Right lobe of liver (tissue), 6 donors: ENCODE results near the gene STK32B. TPM values are rescaled to one million over a fixed set of nuclear protein-coding genes. Genes with fewer than 3 reads are reported as not detected.
"Not testable (repeated sequence)": the region's sequence is repeated elsewhere in the genome, so short reads cannot be mapped to it uniquely, and the experiment has no call there.

ENCODE experiments used
- ATAC-seq, 4 donors: fragments of 200-7000 bp; cut with Tn5 transposase; one replicate each; pipeline ENCODE4 v1.9.1; 2020; ENCODE audit warnings: mild to moderate bottlenecking in 4 of 4, moderate library complexity in 4 of 4
- DNase-seq, 3 donors: peaks; one replicate each; pipeline ENCODE4 v3.0.0-alpha.2; 2020
- H3K27ac ChIP-seq, 3 donors: fragments of 200-600 bp; one replicate each; pipeline ENCODE4 v1.8.0; 2022
- H3K27me3 ChIP-seq, 2 donors: fragments of 200-600 bp; one replicate each; pipeline ENCODE4 v1.8.0; 2022
- H3K36me3 ChIP-seq, 4 donors: fragments of 200-600 bp; sonication (generic) in 1 of 4; one replicate each; pipeline versions ENCODE4 v1.5.1 to v1.8.0; 2017 to 2022; ENCODE audit warnings: control low read depth in 1 of 4
- H3K4me1 ChIP-seq, 4 donors: fragments of 200-600 bp; sonication (generic) in 1 of 4; one replicate each; pipeline versions ENCODE4 v1.5.1 to v1.8.0; 2017 to 2022; ENCODE audit warnings: control low read depth in 1 of 4
- H3K4me3 ChIP-seq, 3 donors: fragments of 200-600 bp; one replicate each; pipeline ENCODE4 v1.8.0; 2022
- H3K9me3 ChIP-seq, 4 donors: fragments of 200-600 bp; sonication (generic) in 1 of 4; one replicate each; pipeline versions ENCODE4 v1.5.1 to v1.8.0; 2017 to 2022; ENCODE audit warnings: control low read depth in 1 of 4
- CTCF ChIP-seq, 4 donors: fragments of 200-600 bp in 3 of 4; fragments of 450-650 bp in 1 of 4; IDR thresholded peaks; one replicate each; pipeline versions ENCODE4 v1.5.1 to v1.8.0; 2016 to 2022; ENCODE audit warnings: antibody characterized with exemption in 4 of 4, mild to moderate bottlenecking in 2 of 4
- POLR2A ChIP-seq: fragments of 450-650 bp; IDR thresholded peaks from one replicate; pipeline ENCODE4 v1.6.1; 2017; ENCODE audit warnings: antibody characterized with exemption, mild to moderate bottlenecking
- WGBS: methylation state at CpG from one replicate; pipeline ENCODE4 v1.1.6; 2018; ENCODE audit warnings: low coverage, low lambda C conversion rate; ENCODE audit not compliant: insufficient coverage; ENCODE audit errors: missing lambda C conversion rate; 5-methylcytosine and 5-hydroxymethylcytosine counted together
- intact Hi-C, 2 donors: fragments of 100-400 bp; cut with DNase I; formaldehyde crosslinking; loops; one replicate each; pipeline versions ENCODE4 v1.11.2 to v1.14.1; 2022
- total RNA-seq, 6 experiments: library from RNA; depleted of rRNA in 2 of 6; stranded (reverse); fragments of >200 nt in 2 of 6; fragmentation: NEBNext Ultra II Directional in 3 of 6; extraction: Animal tissue kit (Norgen Biotek cat#: 25700) in 3 of 6; gene quantifications; one replicate each; pipeline versions ENCODE4 v1.1.0 to v1.2.4, GENCODE V29; 2016 to 2023
- donor health status: DM: no; HTN: yes; CAD: no.
- donor health status: DM: no; HTN: no; CAD: no.
- donor health status: DM: no; HTN: no; CAD: no.
- donor health status: DM: no; HTN: yes; CAD: no.
- donor health status: DM: no; HTN: yes; CAD: no.

The STK32B gene
- total RNA-seq, 6 experiments from 2014 or later, result 0.05 to 0.07 TPM; not detected in 4

DNA sequence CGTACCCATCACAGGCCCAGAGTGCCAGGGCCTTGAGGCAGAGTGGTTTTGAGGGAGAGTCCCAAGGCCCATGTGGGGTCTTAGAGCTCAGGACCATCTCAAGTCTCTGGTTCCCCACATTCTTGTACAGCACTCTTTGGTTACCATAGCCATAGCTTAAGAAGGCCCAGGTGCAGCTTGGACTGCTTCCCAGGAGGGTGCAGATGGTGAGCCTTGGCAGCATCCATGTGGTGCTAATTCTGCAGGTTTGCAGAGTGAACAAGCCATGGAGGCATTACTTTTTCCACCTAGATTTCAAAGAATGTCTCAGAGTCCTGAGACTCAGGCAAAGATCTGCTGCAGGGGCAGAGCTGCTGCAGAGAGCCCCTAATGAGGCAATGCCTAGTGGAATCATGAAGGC is 171.7 kb downstream of the STK32B start:
- TF ChIP-seq CTCF (IDR thresholded peaks at IDR 0.05), result no peak
- TF ChIP-seq POLR2A, result no peak
- ATAC-seq (no peak), DNase-seq (no peak)
- 38% methylated on average over 1 of the region's 1 CpG for WGBS
- Histone ChIP-seq H3K27me3 (no peaks in the 10 kb centered on the region), H3K27ac (no peak overlapping the region), H3K4me1 (no peaks in the 10 kb centered on the region), H3K36me3 (no peaks in the 10 kb centered on the region), H3K4me3 (no peak overlapping the region), H3K9me3 (no peaks in the 10 kb centered on the region)
- intact Hi-C loops, result no loop called here

GRCh38 chr4:5224340-5224739 is 173.1 kb downstream of the STK32B start:
- H3K4me1 ChIP-seq, result no peaks in the 10 kb centered on the region
- DNase-seq, result no peak
- no peak overlapping the region for H3K27ac ChIP-seq
- no peak for ATAC-seq
- no peaks in the 10 kb centered on the region for H3K9me3 ChIP-seq
- no peaks in the 10 kb centered on the region for H3K36me3 ChIP-seq
- TF ChIP-seq CTCF (IDR thresholded peaks at IDR 0.05), result no peak
- TF ChIP-seq POLR2A, result no peak
- intact Hi-C loops, result no loop called here
- WGBS, result 38% methylated on average over 1 of the region's 1 CpG
- H3K4me3 ChIP-seq, result no peak overlapping the region
- H3K27me3 ChIP-seq, result no peaks in the 10 kb centered on the region

- intact Hi-C loops, result no loop called here
- no peak overlapping the region for H3K27ac ChIP-seq
- no CpG with 5 or more reads among the region's 1 CpG for WGBS
Measured at GRCh38 chr4:5232549-5232948, 181.3 kb downstream of the STK32B start.

DNA sequence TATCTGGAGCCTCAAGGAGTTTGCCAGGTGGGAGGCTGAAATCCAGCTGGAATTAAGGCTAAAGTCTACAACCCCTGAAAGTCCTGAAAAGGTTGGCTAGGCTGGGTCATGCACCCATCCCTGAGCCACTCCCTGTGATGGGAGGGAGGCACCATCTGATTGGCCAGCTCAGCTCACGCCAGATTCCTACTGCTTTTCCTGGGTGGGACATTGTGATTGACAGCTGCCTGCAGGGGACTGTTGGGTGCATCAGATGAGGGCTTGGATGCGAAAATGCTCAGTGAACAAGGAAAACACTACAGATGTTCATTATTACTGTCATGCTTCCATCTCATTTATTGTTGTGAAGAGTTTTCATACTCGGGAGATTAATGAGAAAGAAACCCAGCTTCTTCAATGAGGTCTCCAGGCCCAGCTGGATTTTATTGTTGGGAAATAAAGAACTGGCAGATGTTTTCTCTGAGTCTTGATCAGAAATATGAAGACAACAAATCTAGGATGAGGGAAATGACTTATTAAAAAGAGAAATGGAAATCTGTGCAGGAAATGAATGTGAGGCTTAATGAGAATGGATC is 185.9 kb downstream of the STK32B start:
- H3K27me3 ChIP-seq, result no peaks in the 10 kb centered on the region
- TF ChIP-seq POLR2A (no peak), CTCF (IDR thresholded peaks at IDR 0.05) (no peak)
- ATAC-seq (no peak), DNase-seq (no peak)
- 37% methylated on average over 2 of the region's 3 CpGs for WGBS
- intact Hi-C loops, result no loop called here
- H3K27ac ChIP-seq, result no peak overlapping the region
- no peaks in the 10 kb centered on the region for H3K36me3 ChIP-seq
- no peaks in the 10 kb centered on the region for H3K9me3 ChIP-seq
- H3K4me1 ChIP-seq, result no peaks in the 10 kb centered on the region
- no peak overlapping the region for H3K4me3 ChIP-seq

More at GRCh38 chr4:5232549-5232948, 181.3 kb downstream of the STK32B start:
- DNase-seq (no peak), ATAC-seq (peak in 1 of 4 donors; percentile 14)
- TF ChIP-seq POLR2A (no peak), CTCF (IDR thresholded peaks at IDR 0.05) (no peak)
- H3K4me1 ChIP-seq, result no peaks in the 10 kb centered on the region
- H3K4me3 ChIP-seq, result no peak overlapping the region
- no peaks in the 10 kb centered on the region for H3K27me3 ChIP-seq
- H3K36me3 ChIP-seq, result no peaks in the 10 kb centered on the region
- H3K9me3 ChIP-seq, result no peaks in the 10 kb centered on the region

DNA sequence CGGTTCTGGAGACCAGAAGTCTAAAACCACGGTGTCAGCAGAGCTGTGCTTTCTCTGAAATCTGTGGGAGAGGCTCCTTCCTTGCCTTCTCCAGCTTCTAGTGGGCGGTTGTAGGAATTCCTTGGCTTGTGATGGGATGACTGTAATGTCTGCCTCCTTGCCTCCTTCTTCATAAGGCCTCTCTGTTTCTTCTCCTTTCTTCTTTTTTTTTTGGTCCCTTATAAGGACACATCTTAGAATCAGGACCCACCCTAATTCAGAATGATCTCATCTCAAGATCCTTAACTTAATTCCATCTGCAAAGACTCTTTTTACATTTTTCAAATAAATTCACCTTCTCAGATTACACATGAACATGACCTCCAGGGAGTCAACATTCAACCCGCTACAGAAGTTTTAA is 186.9 kb downstream of the STK32B start:
- no peak for ATAC-seq

DNA sequence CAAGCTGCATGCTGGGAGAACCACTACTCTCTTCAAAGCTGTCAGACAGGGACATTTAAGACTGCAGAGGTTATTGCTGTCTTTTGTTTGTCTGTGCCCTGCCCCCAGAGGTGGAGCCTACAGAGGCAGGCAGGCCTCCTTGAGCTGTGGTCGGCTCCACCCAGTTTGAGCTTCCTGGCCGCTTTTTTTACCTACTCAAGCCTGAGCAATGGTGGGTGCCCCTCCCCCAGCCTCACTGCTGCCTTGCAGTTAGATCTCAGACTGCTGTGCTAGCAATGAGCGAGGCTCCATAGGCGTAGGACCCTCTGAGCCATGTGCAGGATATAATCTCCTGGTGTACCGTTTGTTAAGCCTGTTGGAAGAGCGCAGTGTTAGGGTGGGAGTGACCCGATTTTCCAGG is 195.8 kb downstream of the STK32B start:
- ATAC-seq, intact Hi-C loops, DNase-seq, H3K4me3 ChIP-seq, H3K27me3 ChIP-seq, H3K27ac ChIP-seq, H3K9me3 ChIP-seq, H3K36me3 ChIP-seq, H3K4me1 ChIP-seq: not testable (repeated sequence)
- WGBS, result 54% methylated on average over 3 of the region's 7 CpGs

More for the DNA sequence above, 186.9 kb downstream of the STK32B start:
- Histone ChIP-seq H3K4me1 (no peaks in the 10 kb centered on the region), H3K4me3 (no peak overlapping the region), H3K9me3 (no peaks in the 10 kb centered on the region), H3K27me3 (no peaks in the 10 kb centered on the region), H3K36me3 (no peaks in the 10 kb centered on the region), H3K27ac (no peak overlapping the region)
- no peak for DNase-seq
- no peak for TF ChIP-seq CTCF (IDR thresholded peaks at IDR 0.05)
- TF ChIP-seq POLR2A, result no peak
- intact Hi-C loops, result no loop called here
- 56% methylated on average over 4 of the region's 4 CpGs for WGBS
